Measurements from ENCODE around the gene RPL29. TPM values are rescaled to one million over a fixed set of nuclear protein-coding genes. Genes with fewer than 3 reads are reported as not detected.
A peak's percentile ranks its signal among the peaks of the same experiment; 100 is the strongest.

RPL29 gene
- total RNA-seq, 2 experiments from 2014 or later = 1,843 to 1,901 TPM

DNA sequence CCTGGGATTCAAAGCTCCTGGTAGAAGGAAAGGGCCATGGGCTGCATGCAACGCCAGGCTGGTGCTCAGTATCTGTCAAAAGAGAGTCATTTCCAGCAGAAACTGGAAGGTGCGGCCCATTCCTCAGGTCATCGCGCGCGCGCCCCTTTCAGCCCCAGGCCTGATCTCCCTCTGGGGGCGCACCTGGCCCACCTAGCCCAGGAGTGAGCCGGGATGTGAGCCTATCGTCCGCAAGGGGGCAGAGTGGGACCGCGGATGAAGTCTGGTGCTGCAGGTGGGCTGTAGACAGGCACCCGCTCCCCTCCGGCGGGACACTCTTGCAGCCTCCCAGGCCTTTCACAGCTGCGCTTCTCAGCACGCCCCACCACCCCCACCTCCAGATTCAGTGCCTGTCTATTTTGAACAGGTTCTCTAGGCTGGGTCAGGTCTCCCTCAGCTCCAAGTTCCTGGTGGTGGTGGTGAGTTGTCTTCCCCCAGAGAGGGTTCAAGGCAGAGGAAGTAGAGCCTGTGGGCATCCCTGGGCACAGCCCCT is 5.8 kb upstream of the RPL29 start:
- H3K36me3 Mint-ChIP-seq (ENCODE audit: low read depth) = no peaks in the 10 kb centered on the region
- peak; percentile 99 for ATAC-seq (ENCODE audit: poor library complexity)
- peak; percentile 96 for TF ChIP-seq CTCF (IDR thresholded peaks at IDR 0.05)
- Histone ChIP-seq H3K27ac (ENCODE audit: low read depth in 1 of 2, low read length in 2 of 2) (no peak overlapping the region), H3K36me3 (ENCODE audit: insufficient read depth, low read length) (no peaks in the 10 kb centered on the region), H3K9me3 (ENCODE audit: control insufficient read depth in 1 of 2, insufficient read depth in 1 of 2, low read length in 2 of 2) (no peaks in the 10 kb centered on the region), H3K4me1 (ENCODE audit: insufficient read depth, low read length) (peaks cover 22% of the 10 kb centered on the region), H3K27me3 (ENCODE audit: control insufficient read depth in 1 of 2, insufficient read depth in 2 of 2, low read length in 2 of 2) (no peaks in the 10 kb centered on the region), H3K4me3 (ENCODE audit: low read length) (no peak overlapping the region)
- DNase-seq = peak; percentile 78 to 92 (median 82)
- peaks cover 17% of the 10 kb centered on the region for H3K4me1 Mint-ChIP-seq (ENCODE audit: low read depth)
- peak overlapping the region; percentile 20 for H3K27ac Mint-ChIP-seq
- POLR2A ChIA-PET = interaction anchor here (0.9 to 1.9 kb wide), 6 partner anchors 51 to 122 kb away, joined by 3 to 10 read pairs (median 4); partner anchors contain the start of genes DUSP7 and RRP9
- intact Hi-C loops (cut with DNase I, micrococcal nuclease) = loop anchor here (1.0 kb wide), 4 partner anchors 122 to 446 kb away; no protein-coding TSS in a partner anchor
- no peaks in the 10 kb centered on the region for H3K27me3 Mint-ChIP-seq
- CTCF ChIA-PET = interaction anchor here (0.7 to 2.9 kb wide), 17 partner anchors 11 to 153 kb away, joined by 3 to 30 read pairs (median 5); partner anchors contain the start of genes ABHD14B, ACY1, DUSP7 and PARP3
- peak overlapping the region; percentile 25 for H3K4me3 Mint-ChIP-seq
- H3K9me3 Mint-ChIP-seq = no peaks in the 10 kb centered on the region

- Histone ChIP-seq H3K27ac (ENCODE audit: low read depth in 1 of 2, low read length in 2 of 2) (no peak overlapping the region), H3K36me3 (ENCODE audit: insufficient read depth, low read length) (peaks cover 5% of the 10 kb centered on the region), H3K4me1 (ENCODE audit: insufficient read depth, low read length) (peaks cover 22% of the 10 kb centered on the region), H3K9me3 (ENCODE audit: control insufficient read depth in 1 of 2, insufficient read depth in 1 of 2, low read length in 2 of 2) (no peaks in the 10 kb centered on the region), H3K4me3 (ENCODE audit: low read length) (no peak overlapping the region), H3K27me3 (ENCODE audit: control insufficient read depth in 1 of 2, insufficient read depth in 2 of 2, low read length in 2 of 2) (no peaks in the 10 kb centered on the region)
- Mint-ChIP-seq H3K27me3 (no peaks in the 10 kb centered on the region), H3K27ac (no peak overlapping the region), H3K4me3 (peak overlapping the region; percentile 39), H3K36me3 (ENCODE audit: low read depth) (peaks cover 9% of the 10 kb centered on the region), H3K9me3 (no peaks in the 10 kb centered on the region), H3K4me1 (ENCODE audit: low read depth) (peaks cover 18% of the 10 kb centered on the region)
- no peak for TF ChIP-seq CTCF (IDR thresholded peaks at IDR 0.05)
- intact Hi-C loops (cut with DNase I, micrococcal nuclease) = loop anchor here in 1 of 2 experiments (5.0 to 10.0 kb wide), 3 partner anchors 287 to 705 kb away; partner anchors contain the start of genes GLT8D1, GLYCTK and SPCS1
- ATAC-seq (ENCODE audit: poor library complexity) = no peak
- no peak for DNase-seq
- ChIA-PET CTCF (no interaction called here), POLR2A (no interaction called here)
Measured at GRCh38 chr3:51999846-52000245, 4.2 kb upstream of the RPL29 start.

DNA sequence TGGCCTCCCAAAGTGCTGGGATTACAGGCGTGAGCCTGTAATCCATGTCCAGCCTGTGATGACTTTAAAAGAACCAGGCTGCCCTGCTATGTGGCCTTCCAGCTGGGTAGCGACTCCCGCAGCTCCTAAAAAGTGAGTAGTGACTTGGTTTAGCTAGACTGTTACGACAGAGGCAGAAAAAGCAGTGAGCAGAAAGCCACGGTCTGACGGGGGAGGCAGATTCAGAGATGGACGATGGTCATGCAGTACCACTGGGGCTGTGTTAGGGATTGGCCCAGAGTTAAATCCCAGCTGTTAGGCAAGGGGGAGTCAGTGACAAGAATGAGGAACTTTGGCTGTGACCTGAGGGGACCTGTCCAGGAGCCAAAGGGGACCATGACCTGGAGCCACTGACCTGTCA is 3.1 kb upstream of the RPL29 start:
- ATAC-seq (ENCODE audit: poor library complexity) (no peak), DNase-seq (no peak)
- Mint-ChIP-seq H3K4me3 (no peak overlapping the region), H3K27me3 (no peaks in the 10 kb centered on the region), H3K4me1 (ENCODE audit: low read depth) (peaks cover 29% of the 10 kb centered on the region), H3K9me3 (no peaks in the 10 kb centered on the region), H3K36me3 (ENCODE audit: low read depth) (peaks cover 19% of the 10 kb centered on the region), H3K27ac (no peak overlapping the region)
- TF ChIP-seq CTCF (IDR thresholded peaks at IDR 0.05) = no peak
- no peaks in the 10 kb centered on the region for H3K27me3 ChIP-seq (ENCODE audit: control insufficient read depth in 1 of 2, insufficient read depth in 2 of 2, low read length in 2 of 2)
- ChIA-PET POLR2A (no interaction called here), CTCF (no interaction called here)
- H3K27ac ChIP-seq (ENCODE audit: low read depth in 1 of 2, low read length in 2 of 2) = no peak overlapping the region
- no peak overlapping the region for H3K4me3 ChIP-seq (ENCODE audit: low read length)
- H3K4me1 ChIP-seq (ENCODE audit: insufficient read depth, low read length) = peaks cover 32% of the 10 kb centered on the region
- peaks cover 14% of the 10 kb centered on the region for H3K36me3 ChIP-seq (ENCODE audit: insufficient read depth, low read length)
- H3K9me3 ChIP-seq (ENCODE audit: control insufficient read depth in 1 of 2, insufficient read depth in 1 of 2, low read length in 2 of 2) = no peaks in the 10 kb centered on the region
- intact Hi-C loops (cut with DNase I, micrococcal nuclease) = loop anchor here in 1 of 2 experiments (5.0 to 10.0 kb wide), 3 partner anchors 289 to 706 kb away; partner anchors contain the start of genes GLT8D1, GLYCTK and SPCS1

Measured in CD4-positive, alpha-beta T cell (primary cell).